Adipocyte (in vitro differentiated cells): Measurements from ENCODE around the gene SMIM20.

Experiments
- DNase-seq: peaks from one replicate; pipeline ENCODE4 v3.0.0-alpha.2; 2015; ENCODE audit warnings: low read depth
- H3K27me3 ChIP-seq: replicated peaks from 2 replicates; pipeline ENCODE4 v1.7.0; 2013; ENCODE audit warnings: mild to moderate bottlenecking, low read length, moderate library complexity; ENCODE audit not compliant: control insufficient read depth, insufficient read depth
- H3K36me3 ChIP-seq: 2 replicates; pipeline ENCODE4 v1.7.0; 2013; ENCODE audit warnings: low read length, mild to moderate bottlenecking, moderate library complexity; ENCODE audit not compliant: control insufficient read depth, insufficient read depth, severe bottlenecking
- H3K4me1 ChIP-seq: 2 replicates; pipeline ENCODE4 v1.7.0; 2013; ENCODE audit warnings: mild to moderate bottlenecking, low read length, moderate library complexity; ENCODE audit not compliant: control insufficient read depth, insufficient read depth
- H3K4me3 ChIP-seq: 2 replicates; pipeline ENCODE4 v1.7.0; 2013; ENCODE audit warnings: mild to moderate bottlenecking, low read length, moderate library complexity
- H3K9ac ChIP-seq: 2 replicates; pipeline ENCODE4 v1.7.0; 2013; ENCODE audit warnings: mild to moderate bottlenecking, low read length, moderate library complexity
- H3K9me3 ChIP-seq: 2 replicates; pipeline ENCODE4 v1.7.0; 2013; ENCODE audit warnings: mild to moderate bottlenecking, low read length, moderate library complexity; ENCODE audit not compliant: control insufficient read depth

SMIM20 gene

DNA sequence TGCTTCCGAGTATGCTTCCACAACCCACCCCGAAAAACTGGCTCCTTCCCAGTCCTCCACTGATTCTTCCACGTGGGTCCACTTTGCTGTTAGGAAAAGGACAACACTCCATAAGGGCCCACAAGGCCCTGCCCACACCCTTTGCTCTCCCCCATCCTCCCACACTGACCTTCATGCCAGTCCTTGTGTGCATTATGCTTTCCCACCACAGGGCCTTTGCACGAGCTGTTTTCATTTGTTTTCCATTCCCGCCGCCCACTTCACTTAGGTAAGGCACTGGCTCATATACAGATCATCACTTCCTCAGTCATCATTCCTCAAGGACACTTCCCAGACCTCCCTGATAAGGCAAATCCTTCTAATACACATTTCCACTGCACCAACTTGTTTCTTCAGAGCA lies 34.4 kb upstream of the SMIM20 start:
- Histone ChIP-seq H3K9me3 (no peaks in the 10 kb centered on the region), H3K4me1 (peaks cover 18% of the 10 kb centered on the region), H3K36me3 (no peaks in the 10 kb centered on the region), H3K27me3 (no peaks in the 10 kb centered on the region), H3K9ac (no peak overlapping the region), H3K4me3 (no peak overlapping the region)
- DNase-seq = no peak

DNA sequence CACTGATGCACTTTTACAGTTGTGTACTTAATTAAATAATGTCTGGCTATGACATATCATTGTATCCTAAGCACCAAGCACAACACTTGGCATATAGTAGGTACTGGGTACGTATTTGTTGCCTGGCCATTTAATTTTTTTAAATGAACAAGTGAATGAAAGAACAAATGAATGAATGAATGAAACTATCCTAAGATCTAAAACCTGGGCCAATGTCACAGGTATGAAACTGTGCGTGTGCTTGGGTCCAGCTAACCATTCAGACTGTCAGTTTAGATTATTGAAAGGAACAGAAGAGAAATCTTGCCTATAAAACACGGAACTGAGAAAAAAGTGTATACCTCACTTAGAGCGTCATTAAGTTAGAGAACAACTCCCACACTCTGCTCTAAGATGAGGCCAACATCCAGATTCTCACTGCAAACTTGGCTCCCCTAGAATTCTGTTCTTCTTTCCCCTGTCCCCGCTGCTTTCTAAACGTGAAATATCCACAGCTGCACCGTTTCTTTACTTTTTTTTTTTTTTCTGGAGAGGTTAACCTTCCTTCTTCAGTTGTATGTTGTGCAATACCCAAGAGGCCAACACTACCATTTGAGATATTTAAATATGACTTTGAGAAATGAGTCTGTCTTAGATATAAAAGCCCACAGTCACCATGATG lies 33.9 kb upstream of the SMIM20 start:
- H3K9ac ChIP-seq = no peak overlapping the region

DNA sequence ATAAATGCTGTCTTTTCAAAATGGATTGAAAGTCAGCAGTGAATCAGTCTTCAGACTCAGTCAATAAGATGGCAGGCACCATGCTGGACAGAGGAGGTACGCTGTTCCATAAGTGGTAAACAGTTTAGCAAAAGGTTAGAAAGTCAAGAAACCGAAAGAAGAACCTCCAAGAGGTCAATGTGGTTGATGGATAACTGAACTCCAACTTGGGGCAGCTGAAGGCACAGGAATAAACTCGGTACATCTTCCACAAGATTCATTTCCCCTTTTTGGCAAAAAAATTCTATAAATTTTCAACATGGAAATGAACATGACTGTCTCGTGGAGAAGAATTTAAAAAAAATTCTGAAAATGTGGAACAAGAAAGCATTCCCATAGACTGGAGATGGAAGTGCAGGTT lies 32.8 kb upstream of the SMIM20 start:
- Histone ChIP-seq H3K9me3 (no peaks in the 10 kb centered on the region), H3K9ac (no peak overlapping the region), H3K4me1 (peaks cover 21% of the 10 kb centered on the region), H3K27me3 (no peaks in the 10 kb centered on the region), H3K4me3 (no peak overlapping the region), H3K36me3 (no peaks in the 10 kb centered on the region)
- no peak for DNase-seq

More for the DNA sequence above, 33.9 kb upstream of the SMIM20 start:
- H3K9me3 ChIP-seq = no peaks in the 10 kb centered on the region
- H3K36me3 ChIP-seq = no peaks in the 10 kb centered on the region
- H3K4me1 ChIP-seq = peaks cover 21% of the 10 kb centered on the region
- no peaks in the 10 kb centered on the region for H3K27me3 ChIP-seq
- DNase-seq = peak; percentile 36
- H3K4me3 ChIP-seq = no peak overlapping the region

DNA sequence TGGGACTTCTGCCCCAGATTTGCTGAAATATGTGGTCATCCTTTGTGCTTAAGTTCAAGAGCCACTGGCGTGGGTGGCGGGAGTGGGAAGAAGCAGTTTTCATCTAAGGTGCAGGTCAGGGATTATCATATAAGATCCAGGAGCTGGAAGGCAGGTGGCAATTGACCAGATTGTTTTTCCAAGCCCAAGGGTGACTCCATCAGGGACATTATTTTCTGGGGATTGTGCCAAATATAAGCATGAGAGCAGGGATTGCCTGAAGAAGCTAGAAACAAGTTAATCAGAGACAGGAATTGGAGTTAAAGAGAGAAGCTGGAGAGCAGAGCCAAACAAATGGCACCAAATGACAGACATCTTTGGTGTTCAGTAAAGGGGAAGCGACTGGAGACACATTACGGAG lies 31.8 kb upstream of the SMIM20 start:
- Histone ChIP-seq H3K9me3 (no peaks in the 10 kb centered on the region), H3K4me1 (peaks cover 21% of the 10 kb centered on the region), H3K36me3 (no peaks in the 10 kb centered on the region), H3K4me3 (no peak overlapping the region), H3K9ac (no peak overlapping the region), H3K27me3 (peaks cover 4% of the 10 kb centered on the region)
- DNase-seq = no peak

DNA sequence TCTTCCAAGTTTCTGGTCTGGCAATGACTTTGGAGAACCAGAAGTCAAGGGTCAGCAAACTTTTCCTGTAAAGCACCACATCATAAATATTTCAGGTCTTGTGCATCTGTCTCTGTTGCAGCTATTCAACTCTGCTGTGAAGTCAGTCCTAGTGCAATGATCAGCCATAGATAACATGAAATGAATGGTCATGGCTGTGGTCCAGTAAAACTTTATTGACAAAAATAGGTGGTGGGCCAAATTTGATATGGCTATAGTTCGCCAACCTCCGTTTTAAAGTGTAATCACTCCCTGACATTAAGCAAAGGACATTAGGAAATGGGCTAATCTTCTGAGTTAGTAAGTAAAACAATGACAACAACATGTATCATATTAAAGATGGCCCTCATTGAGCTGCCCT lies 30.5 kb upstream of the SMIM20 start:
- Histone ChIP-seq H3K9me3 (no peaks in the 10 kb centered on the region), H3K4me3 (no peak overlapping the region), H3K27me3 (peaks cover 4% of the 10 kb centered on the region), H3K36me3 (no peaks in the 10 kb centered on the region), H3K9ac (no peak overlapping the region), H3K4me1 (peaks cover 21% of the 10 kb centered on the region)
- DNase-seq = no peak

DNA sequence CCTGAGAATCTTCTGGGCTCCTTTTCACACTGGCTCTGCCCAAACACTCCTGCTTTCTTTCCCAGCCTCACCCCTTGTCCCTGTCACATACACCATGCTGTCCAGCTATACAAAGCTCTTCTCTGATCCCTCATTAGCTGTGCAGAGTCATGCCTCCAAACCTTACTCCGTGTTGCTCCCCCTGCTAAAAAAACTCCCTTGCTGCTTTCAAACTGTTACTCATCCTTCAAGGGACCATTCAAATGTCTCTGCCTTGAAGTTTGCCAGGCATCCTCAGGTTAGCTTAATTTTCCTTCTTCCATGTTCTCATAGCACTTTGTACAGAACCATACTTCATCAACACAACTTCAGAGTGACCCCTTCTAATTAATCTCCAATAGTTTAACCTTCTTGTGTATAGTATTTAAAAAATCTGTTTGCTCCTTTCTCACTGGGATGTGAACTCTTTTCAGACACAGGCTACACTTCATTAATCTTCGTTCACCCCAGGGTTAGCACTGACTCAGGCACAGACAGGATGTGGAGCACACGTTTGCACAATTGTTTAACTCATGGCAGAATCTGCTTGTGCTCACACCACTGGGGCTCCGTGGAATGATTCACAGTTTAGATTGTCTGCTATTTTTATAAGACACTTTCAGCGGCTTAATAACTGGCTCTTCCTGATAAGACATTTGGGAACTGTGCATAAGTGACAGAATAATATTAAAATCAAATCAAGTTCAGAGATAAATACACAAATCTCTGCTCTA lies 29.8 kb upstream of the SMIM20 start:
- peaks cover 4% of the 10 kb centered on the region for H3K27me3 ChIP-seq
- no peaks in the 10 kb centered on the region for H3K9me3 ChIP-seq
- H3K4me1 ChIP-seq = peaks cover 21% of the 10 kb centered on the region
- no peak overlapping the region for H3K9ac ChIP-seq
- no peaks in the 10 kb centered on the region for H3K36me3 ChIP-seq
- H3K4me3 ChIP-seq = no peak overlapping the region
- no peak for DNase-seq

DNA sequence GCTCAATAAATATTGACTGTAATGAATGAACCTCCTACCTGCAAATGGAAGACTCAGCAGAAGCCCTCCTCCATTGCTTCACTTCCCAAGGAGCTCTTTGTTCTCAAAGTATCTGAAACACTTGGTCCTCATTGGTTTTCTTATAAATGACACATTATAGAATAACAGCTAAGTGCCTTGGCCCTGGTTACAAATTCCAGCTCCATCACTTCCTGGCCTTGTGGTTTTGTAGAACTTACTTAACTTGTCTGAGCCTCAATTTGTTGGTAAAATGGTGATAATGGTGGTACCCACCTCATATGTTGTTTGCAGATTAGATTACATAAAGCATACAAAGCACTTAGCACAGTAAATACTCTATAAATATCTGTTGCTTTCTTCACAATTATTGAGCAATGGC lies 25.2 kb upstream of the SMIM20 start:
- Histone ChIP-seq H3K4me3 (no peak overlapping the region), H3K36me3 (no peaks in the 10 kb centered on the region), H3K27me3 (peaks cover 11% of the 10 kb centered on the region), H3K9ac (no peak overlapping the region), H3K9me3 (no peaks in the 10 kb centered on the region), H3K4me1 (peaks cover 11% of the 10 kb centered on the region)
- no peak for DNase-seq

DNA sequence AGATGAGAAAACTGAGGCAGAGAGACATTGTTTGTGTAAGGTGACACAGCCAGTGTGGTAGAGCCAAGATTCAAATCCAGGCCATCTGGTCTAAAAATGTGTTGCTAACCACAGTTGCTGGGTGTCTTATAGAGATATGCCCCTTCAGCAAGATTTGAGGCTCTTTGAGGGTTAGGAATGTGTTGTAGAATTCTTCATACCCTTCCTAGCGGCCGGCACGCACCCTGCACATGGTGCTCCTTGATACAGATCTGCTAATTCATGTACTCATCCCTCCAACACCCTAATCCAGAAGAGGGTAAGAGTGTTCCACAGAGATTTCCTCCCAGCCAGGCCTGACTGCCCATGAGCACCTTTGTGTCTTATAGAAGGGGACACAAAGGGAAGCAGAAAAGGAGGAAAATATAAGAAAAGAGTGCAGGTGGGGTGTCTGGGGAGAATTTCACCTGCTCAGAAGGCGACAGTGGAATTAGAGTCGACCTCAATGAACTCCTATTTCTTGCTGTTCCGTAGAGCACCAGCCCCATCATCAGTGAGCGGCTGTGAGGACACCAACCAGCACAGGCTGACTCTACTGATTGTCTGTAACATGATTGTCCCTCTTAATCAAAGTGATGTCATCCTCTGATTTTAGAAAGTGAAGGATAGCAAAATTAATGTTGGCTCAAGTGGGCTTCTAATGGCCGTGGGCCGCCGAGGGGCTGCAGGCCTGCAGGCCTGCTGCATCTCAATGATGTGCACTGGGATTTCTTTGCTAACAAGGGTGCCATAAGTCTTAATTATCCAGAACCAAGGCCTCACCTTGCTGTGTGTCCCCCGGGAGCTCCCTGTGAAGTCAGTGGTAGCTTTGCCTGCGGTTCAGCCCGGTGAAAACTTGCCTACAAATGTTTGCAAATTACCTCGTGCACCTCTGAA lies 24.2 kb upstream of the SMIM20 start:
- no peak for DNase-seq

DNA sequence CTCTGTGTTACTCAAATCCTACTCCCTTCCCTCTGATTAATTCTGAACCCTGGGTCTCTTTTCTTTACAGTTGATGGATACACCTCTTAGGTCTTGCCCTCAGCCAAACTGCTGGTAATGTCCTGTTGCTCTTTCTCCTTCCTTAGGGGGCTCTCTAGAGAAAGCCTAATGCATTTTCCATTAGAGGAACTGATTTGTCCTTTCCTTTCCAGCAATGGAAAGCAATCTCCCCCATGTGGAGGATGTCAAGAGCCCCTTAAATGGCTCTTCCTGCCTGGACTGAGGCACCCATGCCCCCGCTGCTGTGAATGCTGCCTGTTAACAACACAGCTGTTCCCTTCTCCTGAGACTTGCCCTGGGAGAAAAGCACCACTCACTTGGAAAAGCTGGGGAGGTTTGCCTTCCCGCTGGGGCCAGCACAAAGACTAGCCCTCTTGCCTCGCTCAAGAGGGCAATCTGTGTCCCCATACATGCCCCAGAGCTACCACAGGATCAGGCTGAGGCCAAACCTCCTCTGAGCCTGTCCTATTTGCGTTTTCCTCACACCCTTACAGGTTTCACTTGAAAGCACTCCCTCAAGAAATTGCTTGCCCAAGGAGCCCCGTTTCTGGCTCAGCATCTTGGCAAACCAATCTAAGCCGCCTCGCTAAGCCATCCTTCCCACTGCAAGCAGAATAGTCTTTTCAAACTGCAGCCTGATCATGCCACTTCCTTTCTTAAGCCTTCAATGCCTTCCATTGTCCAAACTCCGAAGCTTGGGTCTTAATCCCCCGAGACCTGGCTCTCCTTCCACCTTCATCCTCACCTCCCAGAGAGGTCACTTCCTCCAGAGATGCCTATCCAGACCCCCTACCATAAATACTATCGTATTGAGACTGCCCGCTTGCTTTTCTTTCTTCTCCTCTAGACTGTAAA lies 23.2 kb upstream of the SMIM20 start:
- no peak overlapping the region for H3K4me3 ChIP-seq
- H3K36me3 ChIP-seq = no peaks in the 10 kb centered on the region
- DNase-seq = no peak
- H3K27me3 ChIP-seq = peaks cover 11% of the 10 kb centered on the region
- H3K9me3 ChIP-seq = no peaks in the 10 kb centered on the region
- no peak overlapping the region for H3K9ac ChIP-seq
- no peaks in the 10 kb centered on the region for H3K4me1 ChIP-seq

More for the DNA sequence above, 24.2 kb upstream of the SMIM20 start:
- peaks cover 11% of the 10 kb centered on the region for H3K27me3 ChIP-seq
- no peak overlapping the region for H3K9ac ChIP-seq
- H3K4me3 ChIP-seq = no peak overlapping the region
- H3K36me3 ChIP-seq = no peaks in the 10 kb centered on the region
- H3K9me3 ChIP-seq = no peaks in the 10 kb centered on the region
- H3K4me1 ChIP-seq = peaks cover under 1% of the 10 kb centered on the region

DNA sequence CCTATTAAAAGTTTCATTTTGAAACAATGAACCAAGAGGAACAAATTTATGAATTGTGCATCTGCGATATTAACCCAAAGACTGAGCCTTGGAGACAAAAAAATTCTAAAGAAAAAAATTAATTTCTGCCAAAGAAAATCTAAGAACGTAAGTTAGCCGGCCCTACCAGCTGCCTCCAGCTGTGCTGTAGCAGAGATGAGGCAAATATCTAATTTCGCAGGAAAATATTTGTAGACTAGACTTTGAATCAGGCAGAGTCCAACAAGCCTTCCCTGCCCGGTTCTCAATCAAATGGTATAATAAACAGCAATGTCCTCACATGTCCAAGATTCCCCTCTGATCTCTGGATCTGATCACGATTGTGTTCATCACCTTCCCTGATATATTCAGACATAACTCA lies 21.2 kb upstream of the SMIM20 start:
- no peaks in the 10 kb centered on the region for H3K9me3 ChIP-seq

More for the DNA sequence above, 21.2 kb upstream of the SMIM20 start:
- Histone ChIP-seq H3K9ac (no peak overlapping the region), H3K4me3 (no peak overlapping the region), H3K4me1 (no peaks in the 10 kb centered on the region), H3K36me3 (no peaks in the 10 kb centered on the region), H3K27me3 (peaks cover 7% of the 10 kb centered on the region)
- DNase-seq = no peak
